IPS DF 4.7 (cell line): Measurements from ENCODE around the gene B4GALNT4.
"Not testable (repeated sequence)": the region's sequence is repeated elsewhere in the genome, so short reads cannot be mapped to it uniquely, and the experiment has no call there.

ENCODE experiments used
- DNase-seq: peaks from one replicate; pipeline ENCODE4 v3.0.0-alpha.2; 2013; ENCODE audit warnings: low spot score; ENCODE audit errors: extremely low read depth

The B4GALNT4 gene

DNA sequence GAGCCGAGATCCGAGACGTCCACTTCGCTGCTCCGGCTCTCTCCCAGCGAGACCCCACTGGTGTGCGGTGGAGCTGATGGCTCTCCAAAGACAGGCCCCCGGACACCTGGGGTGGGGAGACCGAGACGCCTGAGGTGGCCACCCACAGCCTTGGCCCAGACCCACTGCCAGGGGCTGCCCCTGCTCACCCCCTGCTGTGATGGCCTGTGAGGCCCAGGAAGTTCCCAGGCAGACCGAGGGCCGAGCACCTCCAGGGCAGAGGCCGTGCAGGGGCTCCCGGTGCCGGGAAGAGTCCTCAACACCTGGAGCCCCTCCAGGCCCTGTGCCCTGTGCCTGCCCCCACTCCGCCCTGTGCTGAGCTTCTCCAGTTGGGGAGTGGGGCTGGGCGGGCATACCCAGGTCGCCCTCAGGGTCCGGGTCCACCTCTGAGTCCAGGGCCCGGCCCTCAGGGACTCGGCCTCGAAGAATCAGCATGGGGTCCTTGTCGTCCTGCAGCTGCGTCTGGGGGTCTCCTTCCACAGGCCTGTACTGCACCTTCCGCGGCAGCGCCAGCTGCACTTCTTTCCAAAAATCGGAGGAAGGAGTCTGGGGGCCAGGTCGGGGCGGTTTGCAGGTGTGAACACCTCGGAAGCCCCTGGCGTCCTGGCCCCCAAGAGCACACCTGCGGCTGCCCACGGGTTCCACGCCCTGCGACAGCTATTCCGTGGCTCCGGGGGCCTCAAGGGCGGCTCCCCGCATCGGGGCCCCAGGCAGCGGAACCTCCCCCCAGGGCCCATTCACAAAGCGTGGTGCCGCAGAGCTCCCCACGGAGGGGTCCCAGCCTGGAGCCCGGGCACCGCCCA lies 36.9 kb downstream of the B4GALNT4 start:
- no peak for DNase-seq

DNA sequence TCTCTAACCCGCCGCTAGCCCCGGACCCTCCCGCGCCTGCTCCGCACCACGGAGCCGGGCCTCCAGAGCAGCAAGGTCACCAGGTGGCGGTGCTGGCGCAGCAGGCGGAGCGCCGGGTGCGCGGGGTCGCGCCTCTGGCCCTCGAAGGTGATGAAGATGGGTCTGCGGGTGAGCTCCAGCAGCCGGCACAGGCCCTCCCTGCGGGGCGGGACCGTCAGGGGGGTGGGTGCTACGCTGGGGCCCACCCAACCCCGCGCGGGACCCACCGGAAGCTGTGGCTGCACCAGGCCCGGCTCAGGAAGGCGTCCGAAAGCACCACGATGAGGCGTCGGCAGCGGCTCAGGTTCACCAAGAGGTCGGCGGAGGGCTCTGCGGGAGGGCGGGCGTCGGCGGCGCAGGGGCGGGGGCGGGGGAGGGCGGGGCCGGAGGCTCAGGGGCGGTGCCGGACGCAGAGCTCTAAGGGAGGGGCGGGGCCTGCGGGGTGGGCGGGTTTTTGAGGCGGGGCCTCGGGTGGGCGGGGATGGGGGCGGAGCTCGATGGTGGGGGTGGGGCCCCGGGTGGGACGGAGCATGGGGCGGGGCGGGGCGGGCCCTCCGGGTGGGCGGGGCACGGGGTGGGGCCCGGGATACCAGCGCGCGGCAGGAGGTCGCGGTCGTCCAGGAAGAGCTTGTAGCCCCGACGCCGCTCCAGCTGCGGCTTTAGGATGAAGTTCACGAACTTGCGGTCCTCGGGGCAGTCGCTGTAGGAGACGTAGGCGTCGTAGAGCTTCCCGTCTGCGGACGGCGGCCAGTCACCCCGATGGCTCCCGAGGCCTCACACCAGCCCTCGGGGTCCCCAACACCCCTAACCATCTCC lies 37.7 kb downstream of the B4GALNT4 start:
- DNase-seq, result no peak

DNA sequence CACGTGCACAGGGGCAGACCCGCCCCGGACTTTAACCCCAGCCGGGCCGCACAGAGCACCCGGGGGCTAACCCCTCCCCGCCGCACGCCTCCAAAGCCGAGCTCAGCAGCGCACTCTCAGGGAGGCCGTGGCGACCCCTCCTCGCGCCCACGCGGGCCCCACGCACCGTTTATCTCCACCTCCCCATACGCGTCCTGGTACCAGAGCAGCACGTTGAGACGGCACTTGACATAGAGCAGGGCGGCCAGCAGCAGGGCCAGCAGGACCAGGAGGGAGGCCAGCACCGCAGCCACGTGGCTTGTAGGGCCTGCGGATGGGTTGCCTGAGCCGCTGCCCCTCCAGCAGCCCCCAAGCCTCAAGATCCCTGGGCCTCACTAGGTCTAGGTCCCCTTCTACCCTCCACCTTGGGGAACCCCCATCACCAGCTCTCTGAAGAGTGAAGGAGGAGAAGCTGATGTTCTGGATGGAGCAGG lies 38.4 kb downstream of the B4GALNT4 start:
- no peak for DNase-seq

DNA sequence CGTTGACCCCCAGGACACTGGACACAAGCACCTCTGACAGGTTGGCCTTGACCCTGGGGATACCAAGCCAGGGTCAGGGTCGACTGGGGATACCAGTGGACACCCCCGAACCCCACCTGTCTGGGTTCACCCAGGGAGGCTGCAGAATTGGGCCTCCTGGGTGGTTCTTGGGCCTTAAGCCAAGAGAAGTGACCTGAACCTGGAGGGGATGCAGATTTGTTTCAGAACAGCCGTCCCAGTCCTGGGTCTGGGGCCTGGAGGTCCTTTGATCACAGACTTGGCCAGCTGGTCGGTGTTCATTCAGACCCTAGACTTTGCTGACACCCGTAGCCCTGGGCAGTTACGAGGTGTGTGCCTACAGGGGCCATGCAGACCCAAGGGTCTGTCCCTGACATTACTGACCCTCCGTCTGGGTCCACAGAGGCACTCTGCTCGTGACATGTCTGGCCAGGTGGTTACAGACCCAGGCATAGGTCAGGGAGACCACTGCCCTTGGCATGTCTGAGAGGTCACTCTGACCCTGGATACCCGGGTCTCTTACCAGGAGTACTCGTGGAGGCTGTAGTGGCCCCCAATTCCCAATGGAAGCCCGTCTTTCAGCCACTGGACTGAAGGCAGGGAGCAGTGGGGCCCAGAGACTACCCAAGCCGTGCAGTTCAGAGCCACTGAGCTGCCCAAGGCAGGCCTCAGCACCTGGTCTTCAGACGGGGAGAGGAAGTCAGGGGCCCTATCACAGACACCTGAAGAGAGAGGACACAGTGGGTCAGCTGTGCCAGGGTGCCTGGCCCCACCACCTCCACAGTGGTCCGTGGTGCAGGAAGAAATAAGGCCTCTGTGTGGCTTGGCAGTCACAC lies 39.1 kb downstream of the B4GALNT4 start:
- DNase-seq, result no peak

DNA sequence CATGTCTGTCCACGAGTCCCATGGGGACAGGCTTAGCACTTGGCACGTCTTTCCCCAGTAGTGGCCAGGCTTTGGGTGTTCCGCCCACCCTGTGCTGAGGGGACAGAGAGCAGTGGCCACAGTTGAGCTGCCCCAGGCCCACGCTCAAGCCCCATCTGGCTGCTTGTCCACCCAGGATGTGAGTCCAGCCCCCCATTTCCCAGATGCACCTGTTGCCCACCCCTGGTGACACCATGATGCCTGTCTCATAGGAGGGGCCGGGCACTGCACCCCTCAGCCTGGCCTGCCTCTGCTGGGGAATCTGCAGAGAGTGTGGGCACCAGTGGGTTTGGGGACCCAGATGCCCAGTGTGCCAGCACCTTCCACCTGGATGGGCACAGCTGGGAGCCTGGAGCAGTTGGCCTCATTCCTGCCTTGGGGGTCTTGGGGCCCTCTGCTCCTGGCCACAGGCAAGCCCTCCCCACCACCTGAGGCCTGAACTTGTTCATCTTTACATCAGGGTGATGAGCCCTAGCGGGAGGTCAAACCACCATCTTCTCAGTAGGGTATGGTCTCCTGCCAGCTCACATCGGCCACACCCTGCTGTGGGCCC lies 39.8 kb downstream of the B4GALNT4 start:
- no peak for DNase-seq

DNA sequence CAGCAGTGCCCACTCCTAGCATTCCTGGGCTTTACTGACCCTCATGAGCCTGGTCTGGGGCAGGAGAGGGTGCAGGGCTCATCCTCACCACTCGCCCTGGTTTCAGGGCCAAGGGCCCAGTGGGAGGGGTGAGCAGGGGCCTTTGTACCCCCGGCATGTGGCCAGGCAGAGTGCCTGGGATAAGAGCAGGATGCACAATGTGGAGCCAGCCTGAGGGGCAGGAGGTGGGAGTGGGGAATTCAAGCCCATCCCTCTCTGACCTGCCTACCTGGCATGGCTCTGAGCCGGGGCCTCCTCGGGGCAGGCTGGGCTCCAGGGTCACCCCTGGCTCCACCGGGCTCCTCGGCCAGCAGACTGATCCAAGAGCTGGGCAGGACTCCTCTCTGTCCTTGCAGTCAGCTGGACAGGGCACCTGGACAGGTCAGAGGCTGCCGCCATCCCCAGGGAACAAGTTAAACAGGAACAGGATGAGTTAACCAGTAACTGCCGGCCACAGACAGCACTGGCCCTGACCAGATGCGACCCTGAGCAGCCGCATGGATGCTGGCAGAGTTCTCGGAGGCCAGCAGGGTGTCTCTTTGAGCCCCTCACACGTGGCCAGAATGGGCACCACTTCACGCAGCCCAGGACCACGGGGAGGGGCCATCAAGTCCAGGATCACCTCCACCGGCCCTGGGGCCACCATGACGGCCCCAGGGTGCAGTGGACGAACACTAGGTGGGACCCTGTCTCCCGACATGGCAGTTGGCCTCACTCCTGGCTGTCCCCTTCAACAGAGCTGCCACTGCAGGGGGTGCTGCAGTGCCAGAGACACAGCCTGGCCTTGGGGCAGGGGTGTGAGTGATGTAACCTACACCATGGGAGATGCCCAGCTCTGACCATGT lies 40.5 kb downstream of the B4GALNT4 start:
- no peak for DNase-seq

DNA sequence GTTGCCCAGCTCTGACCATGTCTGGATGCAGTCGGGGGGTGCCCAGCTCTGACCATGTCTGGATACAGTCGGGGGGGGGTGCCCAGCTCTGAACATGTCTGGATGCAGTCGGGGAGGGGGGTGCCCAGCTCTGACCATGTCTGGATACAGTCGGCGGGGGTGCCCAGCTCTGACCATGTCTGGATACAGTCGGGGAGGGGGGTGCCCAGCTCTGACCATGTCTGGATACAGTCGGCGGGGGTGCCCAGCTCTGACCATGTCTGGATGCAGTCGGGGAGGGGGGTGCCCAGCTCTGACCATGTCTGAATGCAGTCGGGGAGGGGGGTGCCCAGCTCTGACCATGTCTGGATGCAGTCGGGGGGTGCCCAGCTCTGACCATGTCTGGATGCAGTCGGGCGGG lies 41.4 kb downstream of the B4GALNT4 start:
- not testable (repeated sequence) for DNase-seq

DNA sequence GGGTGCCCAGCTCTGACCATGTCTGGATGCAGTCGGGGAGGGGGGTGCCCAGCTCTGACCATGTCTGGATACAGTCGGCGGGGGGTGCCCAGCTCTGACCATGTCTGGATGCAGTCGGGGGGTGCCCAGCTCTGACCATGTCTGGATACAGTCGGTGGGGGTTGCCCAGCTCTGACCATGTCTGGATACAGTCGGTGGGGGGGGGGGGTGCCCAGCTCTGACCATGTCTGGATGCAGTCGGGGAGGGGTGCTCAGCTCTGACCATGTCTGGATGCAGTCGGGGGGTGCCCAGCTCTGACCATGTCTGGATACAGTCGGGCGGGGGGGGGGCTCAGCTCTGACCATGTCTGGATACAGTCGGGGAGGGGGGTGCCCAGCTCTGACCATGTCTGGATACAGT lies 42.2 kb downstream of the B4GALNT4 start:
- not testable (repeated sequence) for DNase-seq

DNA sequence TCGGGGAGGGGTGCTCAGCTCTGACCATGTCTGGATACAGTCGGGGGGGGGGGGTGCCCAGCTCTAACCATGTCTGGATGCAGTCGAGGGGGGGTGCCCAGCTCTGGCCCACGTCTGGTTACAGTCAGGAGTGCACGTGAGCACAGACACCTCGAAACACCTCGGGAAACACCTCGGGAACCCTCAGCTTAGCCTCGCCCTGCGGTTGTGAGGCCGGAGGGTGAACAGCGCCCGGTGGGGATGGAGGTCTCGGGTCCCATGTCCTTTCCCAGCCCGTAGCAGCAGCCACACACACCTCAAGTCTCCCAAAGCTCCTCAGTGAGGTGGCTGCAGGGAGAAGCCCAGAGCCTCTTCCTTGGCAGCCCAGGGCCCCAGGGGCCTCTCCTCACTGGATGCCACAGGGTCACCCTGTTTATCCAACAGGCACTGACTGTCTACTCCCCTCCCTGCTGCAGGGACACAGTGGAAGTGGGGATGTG lies 43.4 kb downstream of the B4GALNT4 start:
- no peak for DNase-seq

DNA sequence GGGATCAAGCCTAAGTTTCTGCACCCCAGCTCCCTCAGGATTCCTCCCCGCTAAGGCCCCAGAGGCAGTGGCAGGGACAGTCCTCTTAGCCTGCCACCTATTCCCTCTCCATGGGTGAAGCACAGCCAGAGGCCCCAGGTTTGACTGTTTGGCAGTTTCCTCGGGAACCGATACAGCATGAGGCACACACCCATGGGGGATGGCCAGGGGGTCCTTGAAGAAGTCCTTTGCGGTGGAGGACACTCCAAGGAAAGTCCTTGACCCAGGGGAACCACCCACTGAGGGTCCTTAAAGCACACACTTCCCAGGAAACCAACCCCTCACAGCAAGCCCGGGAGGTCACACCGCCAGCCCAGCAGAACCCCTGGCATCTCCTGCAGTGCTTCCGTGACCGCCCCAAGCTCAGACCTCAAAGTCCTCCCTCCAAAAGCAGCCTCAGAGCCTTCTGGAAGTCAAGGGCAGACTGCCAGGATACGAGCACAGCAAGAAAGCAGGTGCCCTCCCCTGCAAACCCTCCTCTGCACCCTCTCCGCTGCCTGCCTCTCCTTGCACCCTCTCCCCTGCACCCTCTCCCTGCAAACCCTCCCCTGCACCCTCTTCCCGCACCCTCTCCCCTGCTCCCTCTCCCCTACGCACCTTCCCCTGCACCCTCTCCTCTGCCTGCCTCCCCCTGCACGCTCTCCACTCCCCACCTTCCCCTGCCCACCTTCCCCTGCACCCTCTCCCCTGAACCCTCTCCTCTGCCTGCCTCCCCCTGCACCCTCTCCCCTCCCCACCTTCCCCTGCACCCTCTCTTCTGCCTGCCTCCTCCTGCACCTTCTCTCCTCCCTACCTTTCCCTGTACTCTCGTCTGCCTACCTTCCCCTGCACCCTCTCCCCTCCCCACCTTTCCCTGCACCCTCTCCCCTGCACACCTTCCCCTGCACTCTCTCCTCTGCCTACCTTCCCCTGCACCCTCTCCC lies 44.1 kb downstream of the B4GALNT4 start:
- DNase-seq, result no peak

DNA sequence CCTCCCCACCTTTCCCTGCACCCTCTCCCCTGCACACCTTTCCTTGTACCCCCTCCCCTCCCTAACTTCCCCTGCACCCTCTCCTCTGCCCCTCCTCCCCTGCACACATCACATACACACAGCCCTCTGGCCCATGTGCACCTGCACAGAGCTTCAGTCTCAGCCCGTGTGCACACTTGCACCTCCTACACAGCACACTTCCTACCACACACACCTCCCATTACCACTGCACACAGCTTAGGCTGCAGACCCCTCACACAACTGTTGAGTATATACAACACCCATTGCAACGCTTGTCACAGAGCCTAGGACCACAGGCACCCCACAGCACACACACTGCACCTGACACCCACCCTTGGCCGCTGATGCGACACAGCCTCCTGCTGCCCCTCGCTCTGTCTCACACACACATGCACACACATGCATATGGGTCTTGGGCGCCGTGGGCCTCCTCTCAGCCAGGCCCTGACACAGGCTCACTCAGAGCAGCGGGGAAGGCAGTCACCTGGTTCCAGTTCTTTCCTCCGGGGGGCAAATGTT lies 45.1 kb downstream of the B4GALNT4 start:
- DNase-seq, result no peak

DNA sequence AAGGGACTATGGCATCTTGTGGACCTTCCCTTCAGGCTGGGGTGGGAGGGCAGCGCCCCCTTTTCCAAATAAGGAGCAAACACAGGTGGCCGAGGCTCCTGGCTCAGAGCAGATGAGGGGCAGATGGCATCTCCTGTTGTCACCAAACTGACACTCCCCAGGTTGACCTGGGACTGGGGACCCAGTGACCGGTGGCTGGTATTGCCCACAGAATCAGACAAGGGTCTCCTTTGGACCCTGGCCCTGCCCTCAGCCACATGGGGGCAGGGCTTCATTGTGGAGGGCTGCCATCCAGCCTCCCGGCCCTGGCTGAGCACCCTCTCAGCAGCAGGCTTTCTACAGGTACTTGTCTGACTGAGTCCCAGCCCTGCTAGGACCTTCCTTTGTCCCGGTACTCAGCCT lies 46.3 kb downstream of the B4GALNT4 start:
- DNase-seq, result no peak

DNA sequence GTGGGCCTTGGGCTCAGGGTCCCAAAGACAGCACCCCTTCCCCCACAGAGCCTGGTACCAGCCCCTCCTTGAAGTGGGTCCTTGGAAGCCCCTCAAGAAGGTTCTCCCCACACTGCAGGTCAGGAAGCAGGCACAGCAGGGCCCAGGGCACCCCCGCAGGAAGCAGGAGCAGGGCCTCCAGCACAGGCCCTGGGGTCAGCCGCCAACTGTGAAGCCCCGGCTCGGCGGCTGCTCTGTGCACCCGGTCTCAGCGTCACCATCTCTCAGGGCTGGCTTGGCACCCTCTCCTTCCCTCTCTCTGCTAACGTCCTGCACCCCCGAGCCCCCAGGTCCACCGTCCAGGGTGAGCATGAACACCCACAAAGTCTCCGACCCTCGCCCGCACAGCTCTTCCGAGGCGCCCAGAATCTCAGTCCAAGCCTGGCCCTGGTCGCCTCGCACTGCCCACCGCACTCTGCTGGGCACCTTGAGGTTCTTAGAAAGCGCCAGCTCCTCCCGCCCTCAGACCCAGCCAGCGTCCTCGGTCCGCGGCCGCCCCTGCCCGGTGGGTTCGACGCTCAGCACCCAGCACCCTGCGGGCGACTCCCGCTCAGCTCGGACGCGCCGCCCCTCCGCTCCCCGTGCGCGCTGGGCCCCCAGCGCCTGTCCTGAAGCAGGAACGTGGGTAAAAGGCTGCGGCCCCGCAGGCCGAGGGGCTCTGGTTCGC lies 46.9 kb downstream of the B4GALNT4 start:
- no peak for DNase-seq

DNA sequence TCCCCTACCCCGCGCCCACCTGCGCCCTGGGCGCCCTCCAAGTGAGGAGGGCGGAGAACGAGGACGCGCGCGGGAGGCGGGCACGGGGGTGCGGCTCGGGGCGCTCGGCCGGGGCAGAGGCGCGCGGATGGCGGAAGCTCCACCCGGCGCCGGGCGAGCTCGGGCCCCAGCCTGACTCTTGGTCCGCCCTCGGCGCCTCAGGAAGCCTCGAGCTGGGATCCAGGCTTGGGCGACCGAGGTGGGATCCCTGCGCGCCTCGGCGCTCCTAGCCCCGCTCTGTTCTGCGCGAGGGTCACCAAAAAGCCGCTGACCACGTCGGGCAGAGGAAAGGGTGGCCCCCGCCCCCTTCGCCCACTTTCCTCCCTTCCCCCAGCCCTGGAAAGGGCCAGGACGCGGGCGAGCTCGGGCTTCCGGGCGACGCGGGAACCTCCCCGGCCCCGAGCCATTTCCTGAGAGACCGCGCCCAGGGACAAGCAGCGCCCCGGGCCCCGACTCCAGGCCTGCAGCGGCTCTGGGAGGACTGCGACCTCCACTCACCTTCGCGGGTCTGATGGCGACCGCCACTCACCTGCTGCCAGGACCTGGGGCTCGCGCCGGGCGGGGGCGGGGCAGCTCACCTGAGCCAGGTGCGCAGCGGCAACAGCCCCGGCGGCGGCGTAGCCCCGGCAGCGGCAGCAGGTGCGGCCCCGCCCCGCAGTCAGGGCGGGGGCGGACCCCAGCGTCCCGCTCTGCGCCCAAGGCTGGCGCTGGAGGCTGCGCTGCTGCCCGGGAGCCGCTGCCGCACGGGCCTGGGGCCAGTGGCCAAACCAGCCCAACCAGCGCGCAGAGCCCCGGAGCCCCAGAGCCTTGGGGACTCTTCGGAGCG lies 47.7 kb downstream of the B4GALNT4 start:
- no peak for DNase-seq

DNA sequence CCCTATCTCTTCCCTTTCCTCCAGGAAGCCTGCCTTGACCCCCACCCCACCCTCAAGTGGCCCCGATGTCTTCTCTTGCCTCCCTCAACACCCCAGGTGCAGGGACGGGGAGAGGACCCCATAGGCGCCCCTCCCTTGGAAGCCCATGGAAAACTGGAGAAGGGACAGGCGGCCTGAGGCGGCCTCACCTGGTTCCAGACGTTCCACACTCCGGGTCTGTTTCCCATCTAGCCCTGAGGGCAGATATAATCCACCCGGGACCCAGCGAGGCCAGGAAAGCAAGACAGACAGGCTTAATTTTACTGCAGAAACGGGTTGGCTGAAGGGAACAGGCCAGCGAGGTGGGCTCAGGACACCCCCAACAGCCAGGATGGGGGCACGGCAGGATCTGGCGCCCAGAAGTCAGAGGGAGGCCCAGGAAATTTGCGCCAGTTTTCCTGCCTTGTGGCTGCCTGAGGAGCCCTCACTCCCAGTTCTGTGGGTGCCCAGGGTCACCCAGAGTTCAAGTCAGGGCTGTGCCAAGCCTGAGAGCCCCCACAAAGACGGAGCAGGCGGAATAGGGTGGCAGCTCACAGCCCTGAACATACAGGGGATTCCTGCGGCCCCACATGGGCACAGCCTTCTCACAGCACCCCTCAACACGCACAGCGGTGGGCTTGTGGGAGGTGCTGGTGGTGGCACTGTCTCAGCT lies 48.5 kb downstream of the B4GALNT4 start:
- DNase-seq, result no peak
